Measurements from ENCODE around the gene CEP131.

- TF ChIP-seq, protein P1, sequence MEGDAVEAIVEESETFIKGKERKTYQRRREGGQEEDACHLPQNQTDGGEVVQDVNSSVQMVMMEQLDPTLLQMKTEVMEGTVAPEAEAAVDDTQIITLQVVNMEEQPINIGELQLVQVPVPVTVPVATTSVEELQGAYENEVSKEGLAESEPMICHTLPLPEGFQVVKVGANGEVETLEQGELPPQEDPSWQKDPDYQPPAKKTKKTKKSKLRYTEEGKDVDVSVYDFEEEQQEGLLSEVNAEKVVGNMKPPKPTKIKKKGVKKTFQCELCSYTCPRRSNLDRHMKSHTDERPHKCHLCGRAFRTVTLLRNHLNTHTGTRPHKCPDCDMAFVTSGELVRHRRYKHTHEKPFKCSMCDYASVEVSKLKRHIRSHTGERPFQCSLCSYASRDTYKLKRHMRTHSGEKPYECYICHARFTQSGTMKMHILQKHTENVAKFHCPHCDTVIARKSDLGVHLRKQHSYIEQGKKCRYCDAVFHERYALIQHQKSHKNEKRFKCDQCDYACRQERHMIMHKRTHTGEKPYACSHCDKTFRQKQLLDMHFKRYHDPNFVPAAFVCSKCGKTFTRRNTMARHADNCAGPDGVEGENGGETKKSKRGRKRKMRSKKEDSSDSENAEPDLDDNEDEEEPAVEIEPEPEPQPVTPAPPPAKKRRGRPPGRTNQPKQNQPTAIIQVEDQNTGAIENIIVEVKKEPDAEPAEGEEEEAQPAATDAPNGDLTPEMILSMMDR (conservative IDR thresholded peaks at IDR 0.05; ENCODE audit: low read depth, low read length) = no peak
- TF ChIP-seq POLR2A (IDR thresholded peaks at IDR 0.05; ENCODE audit: low read depth, low read length) (no peak), CHD1 (IDR thresholded peaks at IDR 0.05; ENCODE audit: low read depth, low read length) (no peak), CEBPB (IDR thresholded peaks at IDR 0.05; ENCODE audit: low read depth, low read length) (no peak), NFE2L2 (IDR thresholded peaks at IDR 0.05; ENCODE audit: low read depth, low read length) (no peak), FOS (IDR thresholded peaks at IDR 0.05; ENCODE audit: low read depth, low read length) (no peak), RFX5 (IDR thresholded peaks at IDR 0.05; ENCODE audit: low read depth, low read length) (no peak), RAD21 (IDR thresholded peaks at IDR 0.05; ENCODE audit: low read length) (no peak), ELK1 (IDR thresholded peaks at IDR 0.05; ENCODE audit: borderline replicate concordance, low read depth, low read length) (no peak), USF2 (IDR thresholded peaks at IDR 0.05; ENCODE audit: low read depth, low read length) (no peak), MAZ (IDR thresholded peaks at IDR 0.05; ENCODE audit: borderline replicate concordance, low read depth, low read length) (no peak), BHLHE40 (IDR thresholded peaks at IDR 0.05; ENCODE audit: low read depth, low read length) (no peak), MXI1 (IDR thresholded peaks at IDR 0.05; ENCODE audit: borderline replicate concordance, low read depth, low read length) (no peak)
These were observed 59.6 kb downstream of the CEP131 start for GRCh38 chr17:81163051-81163695.

Measured in IMR-90 (cell line).